Heart left ventricle (tissue), 16 donors: ENCODE results near the gene ADGRG7. TPM values are rescaled to one million over a fixed set of nuclear protein-coding genes. Genes with fewer than 3 reads are reported as not detected.

ENCODE experiments used
- ATAC-seq, 4 donors: fragments of 200-7000 bp; cut with Tn5 transposase; one replicate each; pipeline ENCODE4 v1.9.1; 2020 to 2022; ENCODE audit warnings: moderate library complexity in 4 of 4, mild to moderate bottlenecking in 3 of 4, moderate number of reproducible peaks in 1 of 4
- DNase-seq, 5 donors: peaks; one replicate each; pipeline ENCODE4 v3.0.0-alpha.2; 2020
- H3K27ac ChIP-seq, 12 donors: fragments of 200-600 bp; sonication (generic) in 4 of 12; one replicate each; pipeline versions ENCODE4 v1.5.0 to v1.8.0; 2016 to 2022; ENCODE audit warnings: mild to moderate bottlenecking in 2 of 12
- H3K27me3 ChIP-seq, 9 donors: fragments of 200-600 bp; sonication (generic) in 2 of 9; one replicate each; pipeline versions ENCODE4 v1.5.1 to v1.8.0; 2016 to 2022; ENCODE audit warnings: mild to moderate bottlenecking in 3 of 9
- H3K36me3 ChIP-seq, 9 donors: fragments of 200-600 bp; sonication (generic) in 2 of 9; one replicate each; pipeline versions ENCODE4 v1.5.0 to v1.8.0; 2018 to 2022; ENCODE audit warnings: mild to moderate bottlenecking in 2 of 9
- H3K4me1 ChIP-seq, 12 donors: fragments of 200-600 bp; sonication (generic) in 4 of 12; one replicate each; pipeline versions ENCODE4 v1.5.0 to v1.8.0; 2016 to 2022; ENCODE audit warnings: mild to moderate bottlenecking in 3 of 12
- H3K4me3 ChIP-seq, 12 donors: fragments of 200-600 bp; sonication (generic) in 4 of 12; one replicate each; pipeline versions ENCODE4 v1.5.0 to v1.8.0; 2017 to 2022; ENCODE audit warnings: mild to moderate bottlenecking in 9 of 12, moderate library complexity in 4 of 12
- H3K9me3 ChIP-seq, 12 donors: fragments of 200-600 bp; sonication (generic) in 4 of 12; one replicate each; pipeline versions ENCODE4 v1.5.0 to v1.8.0; 2016 to 2022; ENCODE audit warnings: mild to moderate bottlenecking in 1 of 12
- CTCF ChIP-seq, 12 donors: fragments of 200-600 bp; sonication (generic) in 4 of 12; IDR thresholded peaks; one replicate each; pipeline versions ENCODE4 v1.5.0 to v1.8.0; 2018 to 2022; ENCODE audit warnings: antibody characterized with exemption in 12 of 12, mild to moderate bottlenecking in 5 of 12
- POLR2A ChIP-seq, 2 donors: fragments of 450-650 bp; IDR thresholded peaks; one replicate each; pipeline ENCODE4 v1.6.1; 2017; ENCODE audit warnings: antibody characterized with exemption in 2 of 2, mild to moderate bottlenecking in 2 of 2, moderate library complexity in 2 of 2
- WGBS, 4 donors: extraction: QIAGEN DNeasy Blood & Tissue Kit in 2 of 4; methylation state at CpG; one replicate each; pipeline versions ENCODE4 v1.1.5 to v1.1.7; 2013 to 2018; 5-methylcytosine and 5-hydroxymethylcytosine counted together
- intact Hi-C, 10 donors: fragments of 100-400 bp; cut with DNase I; formaldehyde crosslinking; loops; one replicate each; pipeline versions ENCODE4 v1.11.1 to v1.14.2; 2022
- polyA plus RNA-seq, 2 donors: library from polyadenylated mRNA; stranded (reverse); fragments of 200-250 nt; gene quantifications; one replicate each; pipeline ENCODE4 v1.2.3, GENCODE V29; 2013
- total RNA-seq, 9 donors: library from RNA; depleted of rRNA in 2 of 9; stranded (reverse); fragments of >200 nt in 2 of 9; fragmentation: NEBNext Ultra II Directional in 3 of 9; extraction: Animal tissue kit (Norgen Biotek cat#: 25700) in 3 of 9; gene quantifications; one replicate each; pipeline versions ENCODE4 v1.1.0 to v1.2.4, GENCODE V29; 2016 to 2023
- donor health status: ischemic (EF 13 %, LVEDD 7.1; RV severe dilation, severe dysfunction).
- donor health status: healthy with polysubstance abuse.
- donor health status: DM: no; HTN: yes; CAD: no.
- donor health status: DM: no; HTN: no; CAD: no.
- donor health status: ischemic (EF 25% LVEDD 6.9; RV normal size, moderate dysfunction).
- donor health status: ischemic (EF 25% LVEDD 5.7; RV mildly dilated, moderate dysfunction).
- donor health status: healthy.
- donor health status: DM: yes; HTN: yes; CAD: no.
- donor health status: ischemic (EF 35%, LVEDD 5.7; RV mildly dilated, moderate dysfunction).
- donor health status: nonischemic (EF 11% LVEDD 7.7; RV severe dilation, severe dysfunction).
- donor health status: DM: yes; HTN: yes; CAD: no.
- donor health status: PGD.
- donor health status: ischemic (EF 29% LVEDD 5.4; RV normal size, mild dysfunction).
- donor health status: nonischemic (EF 23%, LVEDD 6.1; RV moderate dilation, normal function).

ADGRG7 gene
- total and polyA plus RNA-seq, 11 donors, result 0.23 TPM; not detected in 10

- Histone ChIP-seq H3K27me3 (peaks cover 0 to 13% (median 0%) of the 10 kb centered on the region in 9 donors), H3K4me1 (peaks cover 0 to 47% (median 33%) of the 10 kb centered on the region in 12 donors), H3K4me3 (peak overlapping the region; percentile 73 to 97 (median 83)), H3K27ac (peak overlapping the region; percentile 91 to 99 (median 94)), H3K9me3 (no peaks in the 10 kb centered on the region), H3K36me3 (peaks cover 0 to 21% (median 14%) of the 10 kb centered on the region in 9 donors)
- intact Hi-C loops, result loop anchor here in 3 of 10 donors (5.0 to 10.0 kb wide), 3 partner anchors 215 to 893 kb away; partner anchors contain the start of genes TMEM45A (in 2 of the 3), CMSS1 (in 1 of the 3), LNP1 (in 1 of the 3) and TOMM70 (in 1 of the 3)
- DNase-seq (peak in 4 of 5 donors; percentile 29 to 64 (median 34)), ATAC-seq (peak; percentile 4 to 29 (median 14))
- TF ChIP-seq POLR2A (IDR thresholded peaks at IDR 0.05), result no peak
- TF ChIP-seq CTCF (IDR thresholded peaks at IDR 0.05), result no peak
- 1 to 2% (median 1%) methylated on average over 14 to 21 of the region's 23 CpGs for WGBS, 4 donors
Observed at GRCh38 chr3:100709842-100710260, 100.5 kb downstream of the ADGRG7 start.

GRCh38 chr3:100710261-100710968, 101.0 kb downstream of the ADGRG7 start:
- WGBS, 4 donors, result 18 to 29% (median 26%) methylated on average over 8 of the region's 8 CpGs

GRCh38 chr3:100715176-100715575, 105.8 kb downstream of the ADGRG7 start:
- ATAC-seq (no peak), DNase-seq (no peak)
- Histone ChIP-seq H3K27ac (no peak overlapping the region), H3K27me3 (no peaks in the 10 kb centered on the region), H3K4me3 (no peak overlapping the region), H3K4me1 (peaks cover 3 to 74% (median 54%) of the 10 kb centered on the region in 12 donors), H3K9me3 (no peaks in the 10 kb centered on the region), H3K36me3 (peaks cover 0 to 64% (median 41%) of the 10 kb centered on the region in 9 donors)
- intact Hi-C loops, result no loop called here
- no peak for TF ChIP-seq CTCF (IDR thresholded peaks at IDR 0.05)
- no peak for TF ChIP-seq POLR2A (IDR thresholded peaks at IDR 0.05)

More at GRCh38 chr3:100710261-100710968, 101.0 kb downstream of the ADGRG7 start:
- DNase-seq (peak in 2 of 5 donors; percentile 19 to 32), ATAC-seq (no peak)
- TF ChIP-seq POLR2A (IDR thresholded peaks at IDR 0.05), result no peak
- TF ChIP-seq CTCF (IDR thresholded peaks at IDR 0.05), result peak in 2 of 12 donors; percentile 9 to 13
- H3K9me3 ChIP-seq, result no peaks in the 10 kb centered on the region
- intact Hi-C loops, result no loop called here
- H3K36me3 ChIP-seq, result peaks cover 0 to 27% (median 19%) of the 10 kb centered on the region in 9 donors
- H3K4me3 ChIP-seq, result peak overlapping the region; percentile 73 to 97 (median 83)
- peak overlapping the region; percentile 91 to 99 (median 94) for H3K27ac ChIP-seq
- H3K4me1 ChIP-seq, result peaks cover 3 to 53% (median 39%) of the 10 kb centered on the region in 12 donors
- H3K27me3 ChIP-seq, result peaks cover 0 to 11% (median 0%) of the 10 kb centered on the region in 9 donors

GRCh38 chr3:100717063-100717462, 107.7 kb downstream of the ADGRG7 start:
- intact Hi-C loops, result no loop called here
- DNase-seq, result no peak
- peaks cover 3 to 58% (median 37%) of the 10 kb centered on the region in 12 donors for H3K4me1 ChIP-seq

More at GRCh38 chr3:100717063-100717462, 107.7 kb downstream of the ADGRG7 start:
- Histone ChIP-seq H3K9me3 (no peaks in the 10 kb centered on the region), H3K27ac (no peak overlapping the region), H3K27me3 (no peaks in the 10 kb centered on the region), H3K4me3 (no peak overlapping the region), H3K36me3 (peaks cover 0 to 77% (median 59%) of the 10 kb centered on the region in 9 donors)
- 84 to 92% (median 89%) methylated on average over 2 of the region's 2 CpGs for WGBS, 4 donors
- TF ChIP-seq CTCF (IDR thresholded peaks at IDR 0.05), result no peak
- no peak for TF ChIP-seq POLR2A (IDR thresholded peaks at IDR 0.05)
- no peak for ATAC-seq
